HG03095 (cell line): ENCODE results near the gene RRP8.

ENCODE experiments used
- ATAC-seq: cut with Tn5 transposase; IDR thresholded peaks from one replicate; pipeline ENCODE4 v1.9.1; 2021; ENCODE audit warnings: moderate library complexity; ENCODE audit not compliant: unreplicated experiment

The RRP8 gene

GRCh38 chr11:6548641-6549040 is 54.8 kb downstream of the RRP8 start:
- no peak for ATAC-seq

- no peak for ATAC-seq
Measured at GRCh38 chr11:6548121-6548520, 55.3 kb downstream of the RRP8 start.

- ATAC-seq = no peak
Measured at GRCh38 chr11:6547177-6547576, 56.2 kb downstream of the RRP8 start.

- ATAC-seq = no peak
Measured at GRCh38 chr11:6546735-6547134, 56.7 kb downstream of the RRP8 start.

GRCh38 chr11:6545917-6546605 is 57.4 kb downstream of the RRP8 start:
- no peak for ATAC-seq
